WERI-Rb-1 (cell line): ENCODE measurements around the gene CLIC3.

ENCODE experiments used
- DNase-seq: peaks from one replicate; pipeline ENCODE4 v3.0.0-alpha.2; 2020
- H3K27ac ChIP-seq: fragments of 250-450 bp; sonication (Bioruptor Pico); 2 replicates; pipeline ENCODE4 v1.5.1; 2020; ENCODE audit warnings: mild to moderate bottlenecking, moderate library complexity
- H3K27me3 ChIP-seq: fragments of 250-450 bp; sonication (Bioruptor Pico); 2 replicates; pipeline ENCODE4 v1.5.1; 2021; ENCODE audit warnings: mild to moderate bottlenecking, low read depth, moderate library complexity; ENCODE audit not compliant: insufficient read depth, severe bottlenecking
- H3K36me3 ChIP-seq: fragments of 250-450 bp; sonication (Bioruptor Pico); 2 replicates; pipeline ENCODE4 v1.5.1; 2020; ENCODE audit warnings: mild to moderate bottlenecking, moderate library complexity
- H3K4me3 ChIP-seq: 2 replicates; pipeline ENCODE4 v1.5.1; 2011; ENCODE audit warnings: low read depth, mild to moderate bottlenecking, control low read depth, low read length
- H3K9me3 ChIP-seq: fragments of 250-450 bp; sonication (Bioruptor Pico); 2 replicates; pipeline ENCODE4 v1.5.1; 2021; ENCODE audit warnings: mild to moderate bottlenecking, moderate library complexity; ENCODE audit not compliant: severe bottlenecking
- CTCF ChIP-seq: IDR thresholded peaks from 2 replicates; pipeline ENCODE4 v1.5.1; 2011; ENCODE audit warnings: low read depth, mild to moderate bottlenecking, control low read depth, inconsistent platforms, low read length

Gene CLIC3

GRCh38 chr9:137012694-137013570 lies 16.6 kb upstream of the CLIC3 start:
- Histone ChIP-seq H3K9me3 (no peaks in the 10 kb centered on the region), H3K27ac (no peak overlapping the region), H3K27me3 (no peaks in the 10 kb centered on the region), H3K36me3 (peaks cover 41% of the 10 kb centered on the region), H3K4me3 (no peak overlapping the region)
- no peak for DNase-seq
- TF ChIP-seq CTCF: no peak

- no peak for TF ChIP-seq CTCF
- Histone ChIP-seq H3K36me3 (peaks cover 34% of the 10 kb centered on the region), H3K9me3 (no peaks in the 10 kb centered on the region), H3K4me3 (no peak overlapping the region), H3K27me3 (no peaks in the 10 kb centered on the region), H3K27ac (no peak overlapping the region)
- no peak for DNase-seq
Measured at GRCh38 chr9:137011907-137012675, 15.7 kb upstream of the CLIC3 start.

GRCh38 chr9:137011156-137011555 lies 14.8 kb upstream of the CLIC3 start:
- DNase-seq: no peak
- TF ChIP-seq CTCF: no peak
- no peaks in the 10 kb centered on the region for H3K9me3 ChIP-seq
- H3K27me3 ChIP-seq: no peaks in the 10 kb centered on the region
- H3K4me3 ChIP-seq: no peak overlapping the region
- H3K27ac ChIP-seq: no peak overlapping the region
- peaks cover 26% of the 10 kb centered on the region for H3K36me3 ChIP-seq

- DNase-seq: no peak
- TF ChIP-seq CTCF: no peak
- Histone ChIP-seq H3K36me3 (peaks cover 18% of the 10 kb centered on the region), H3K27me3 (no peaks in the 10 kb centered on the region), H3K27ac (no peak overlapping the region), H3K9me3 (no peaks in the 10 kb centered on the region), H3K4me3 (no peak overlapping the region)
Measured at GRCh38 chr9:137009938-137010732, 13.8 kb upstream of the CLIC3 start.

GRCh38 chr9:137009217-137009616 lies 12.8 kb upstream of the CLIC3 start:
- peaks cover 14% of the 10 kb centered on the region for H3K36me3 ChIP-seq
- no peak for DNase-seq
- no peak overlapping the region for H3K27ac ChIP-seq
- H3K9me3 ChIP-seq: peaks cover 2% of the 10 kb centered on the region
- TF ChIP-seq CTCF: no peak
- H3K4me3 ChIP-seq: no peak overlapping the region
- no peaks in the 10 kb centered on the region for H3K27me3 ChIP-seq
